ENCODE data around the gene MEGF11. TPM values are rescaled to one million over a fixed set of nuclear protein-coding genes. Genes with fewer than 3 reads are reported as not detected.
A peak's percentile ranks its signal among the peaks of the same experiment; 100 is the strongest.

MEGF11 gene
- total RNA-seq, 1 experiment from 2014 or later = 2.3 TPM

- ChIA-PET RAD21 (ENCODE audit: low non-redundant PET in 1 of 2, low total read pairs in 2 of 2, uncharacterized antibody in 2 of 2, unreplicated experiment in 2 of 2) (no interaction called here), POLR2A (no interaction called here), CTCF (interaction anchor here (1.0 kb wide), 1 partner anchor 58 kb away, joined by 3 read pairs; no protein-coding TSS in a partner anchor)
- no peak for TF ChIP-seq SIN3A (IDR thresholded peaks at IDR 0.05; ENCODE audit: low read depth)
- TF ChIP-seq JUND (IDR thresholded peaks at IDR 0.05) = peak; percentile 47
- peak; percentile 62; the same call in 1 of the 2 replicates for TF ChIP-seq SP1 (IDR thresholded peaks at IDR 0.05; ENCODE audit: low read depth)
- no peak for TF ChIP-seq CTCF (IDR thresholded peaks at IDR 0.05 in 2 of 3, conservative IDR thresholded peaks at IDR 0.05 in 1 of 3; ENCODE audit: borderline replicate concordance in 1 of 3, insufficient read depth in 1 of 3, low read depth in 2 of 3, low read length in 2 of 3)
- no peak for TF ChIP-seq EZH2phosphoT487 (IDR thresholded peaks at IDR 0.05; ENCODE audit: borderline replicate concordance)
- H3K4me2 ChIP-seq (ENCODE audit: low read length) = peak overlapping the region; percentile 70
- no peaks in the 10 kb centered on the region for H3K9me2 ChIP-seq (ENCODE audit: insufficient read depth)
- no peaks in the 10 kb centered on the region for H3K9me3 ChIP-seq (ENCODE audit: control insufficient read depth in 1 of 2, insufficient read depth in 1 of 2, low read depth in 1 of 2, low read length in 2 of 2)
- BruUV-seq (replicated peaks) = no TSS peak
- no peaks in the 10 kb centered on the region for H4K20me1 ChIP-seq (ENCODE audit: insufficient read depth)
- no peak overlapping the region for H2AFZ ChIP-seq (ENCODE audit: low read depth, low read length, poor library complexity, severe bottlenecking)
- H3K4me1 ChIP-seq (ENCODE audit: control insufficient read depth in 1 of 2, insufficient read depth in 2 of 2, low read length in 2 of 2) = peaks cover 12 to 42% of the 10 kb centered on the region in 2 experiments
- DNase-seq (ENCODE audit: low read depth, low spot score) (peak; percentile 40), ATAC-seq (peak; percentile 78)
- 0 out of 2 replicates have a peak overlapping the region, but pooled peaks have one; percentile 3 for H3K9ac ChIP-seq (ENCODE audit: low read length)
- H3K27me3 ChIP-seq (ENCODE audit: insufficient read depth, low read length) = no peaks in the 10 kb centered on the region
- H3K36me3 ChIP-seq (ENCODE audit: control insufficient read depth in 1 of 2, insufficient read depth in 2 of 2, low read length in 2 of 2) = no peaks in the 10 kb centered on the region
- no peaks in the 10 kb centered on the region for H3K79me2 ChIP-seq (ENCODE audit: insufficient read depth, low read length)
- H3K27ac ChIP-seq (ENCODE audit: low read depth, low read length) = peak overlapping the region; percentile 14; the same call in 1 of the 2 replicates
- intact Hi-C loops (cut with micrococcal nuclease) = no loop called here
- peak overlapping the region in 1 of 2 experiments; percentile 21; a peak in 2 of 4 replicates for H3K4me3 ChIP-seq (replicated peaks in 1 of 2; ENCODE audit: low read depth in 1 of 2, low read length in 2 of 2)
Observed at GRCh38 chr15:66027268-66027805, 226.2 kb downstream of the MEGF11 start.

GRCh38 chr15:66025972-66026371, 227.6 kb downstream of the MEGF11 start:
- Histone ChIP-seq H3K9me2 (ENCODE audit: insufficient read depth) (no peaks in the 10 kb centered on the region), H2AFZ (ENCODE audit: low read depth, low read length, poor library complexity, severe bottlenecking) (no peak overlapping the region), H3K27me3 (ENCODE audit: insufficient read depth, low read length) (no peaks in the 10 kb centered on the region), H3K79me2 (ENCODE audit: insufficient read depth, low read length) (no peaks in the 10 kb centered on the region), H3K4me1 (ENCODE audit: control insufficient read depth in 1 of 2, insufficient read depth in 2 of 2, low read length in 2 of 2) (peaks cover 12 to 42% of the 10 kb centered on the region in 2 experiments), H3K9me3 (ENCODE audit: control insufficient read depth in 1 of 2, insufficient read depth in 1 of 2, low read depth in 1 of 2, low read length in 2 of 2) (no peaks in the 10 kb centered on the region), H3K27ac (ENCODE audit: low read depth, low read length) (no peak overlapping the region), H3K4me2 (ENCODE audit: low read length) (no peak overlapping the region), H4K20me1 (ENCODE audit: insufficient read depth) (no peaks in the 10 kb centered on the region), H3K9ac (ENCODE audit: low read length) (no peak overlapping the region), H3K36me3 (ENCODE audit: control insufficient read depth in 1 of 2, insufficient read depth in 2 of 2, low read length in 2 of 2) (no peaks in the 10 kb centered on the region), H3K4me3 (replicated peaks in 1 of 2; ENCODE audit: low read depth in 1 of 2, low read length in 2 of 2) (no peak overlapping the region)
- no TSS peak for BruUV-seq (replicated peaks)
- ChIA-PET CTCF (no interaction called here), POLR2A (no interaction called here), RAD21 (ENCODE audit: low non-redundant PET in 1 of 2, low total read pairs in 2 of 2, uncharacterized antibody in 2 of 2, unreplicated experiment in 2 of 2) (interaction anchor here in 1 of 2 experiments (0.6 kb wide), 1 partner anchor 261 kb away, joined by 5 read pairs; no protein-coding TSS in a partner anchor)
- TF ChIP-seq RAD21 (IDR thresholded peaks at IDR 0.05; ENCODE audit: low read depth) (0 out of 2 replicates have a peak, but pooled peaks have one; percentile 4), ATF3 (IDR thresholded peaks at IDR 0.05) (no peak)
- intact Hi-C loops (cut with micrococcal nuclease) = no loop called here
- no peak for DNase-seq (ENCODE audit: low read depth, low spot score)
- no peak for ATAC-seq
